Upper lobe of right lung (tissue), 1 donor: ENCODE results near the gene CSH2. TPM values are rescaled to one million over a fixed set of nuclear protein-coding genes. Genes with fewer than 3 reads are reported as not detected.
"Not testable (repeated sequence)": the region's sequence is repeated elsewhere in the genome, so short reads cannot be mapped to it uniquely, and the experiment has no call there.

Source experiments
- ATAC-seq: fragments of 200-7000 bp; cut with Tn5 transposase; one replicate; pipeline ENCODE4 v1.9.1; 2020; ENCODE audit warnings: mild to moderate bottlenecking, moderate library complexity
- DNase-seq: peaks from one replicate; pipeline ENCODE4 v3.0.0-alpha.2; 2020
- H3K27ac ChIP-seq: fragments of 200-600 bp; one replicate; pipeline ENCODE4 v1.8.0; 2022
- H3K27me3 ChIP-seq: fragments of 200-600 bp; one replicate; pipeline ENCODE4 v1.8.0; 2022; ENCODE audit warnings: mild to moderate bottlenecking
- H3K36me3 ChIP-seq: fragments of 200-600 bp; one replicate; pipeline ENCODE4 v1.8.0; 2022
- H3K4me1 ChIP-seq: fragments of 200-600 bp; one replicate; pipeline ENCODE4 v1.8.0; 2022
- H3K4me3 ChIP-seq: fragments of 200-600 bp; one replicate; pipeline ENCODE4 v1.8.0; 2022; ENCODE audit warnings: mild to moderate bottlenecking
- H3K9me3 ChIP-seq: fragments of 200-600 bp; one replicate; pipeline ENCODE4 v1.8.0; 2022
- CTCF ChIP-seq: fragments of 200-600 bp; IDR thresholded peaks from one replicate; pipeline ENCODE4 v1.8.0; 2022; ENCODE audit warnings: antibody characterized with exemption
- intact Hi-C: fragments of 100-400 bp; cut with DNase I; formaldehyde crosslinking; loops from one replicate; pipeline ENCODE4 v1.11.0; 2022
- total RNA-seq: library from RNA; stranded (reverse); fragmentation: NEBNext Ultra II Directional; extraction: Animal tissue kit (Norgen Biotek cat#: 25700); gene quantifications from one replicate; pipeline ENCODE4 v1.2.1, GENCODE V29; 2021
- donor health status: DM: no; HTN: yes; CAD: no; lungs with severe emphysema.

CSH2 gene
- total RNA-seq, 1 donor from 2014 or later, result not detected

- H3K4me3 ChIP-seq, result not testable (repeated sequence)
- peak; percentile 70 for ATAC-seq
These were observed 33.8 kb upstream of the CSH2 start for GRCh38 chr17:63907161-63907778.

GRCh38 chr17:63904796-63905195 is 31.3 kb upstream of the CSH2 start:
- H3K4me1 ChIP-seq, H3K27ac ChIP-seq, H3K27me3 ChIP-seq, ATAC-seq, H3K36me3 ChIP-seq, H3K9me3 ChIP-seq, intact Hi-C loops, H3K4me3 ChIP-seq: not testable (repeated sequence)
- DNase-seq, result peak; percentile 1

More at GRCh38 chr17:63907161-63907778, 33.8 kb upstream of the CSH2 start:
- intact Hi-C loops, H3K27me3 ChIP-seq, H3K27ac ChIP-seq, H3K36me3 ChIP-seq, H3K9me3 ChIP-seq, H3K4me1 ChIP-seq: not testable (repeated sequence)
- DNase-seq, result peak; percentile 18
- peak; percentile 14 for TF ChIP-seq CTCF

GRCh38 chr17:63903787-63904201 is 30.3 kb upstream of the CSH2 start:
- H3K4me1 ChIP-seq, DNase-seq, H3K4me3 ChIP-seq, intact Hi-C loops, H3K27me3 ChIP-seq, H3K27ac ChIP-seq, H3K36me3 ChIP-seq, H3K9me3 ChIP-seq: not testable (repeated sequence)
- ATAC-seq, result peak; percentile 70
- TF ChIP-seq CTCF, result peak; percentile 44

- H3K36me3 ChIP-seq, H3K27ac ChIP-seq, H3K4me1 ChIP-seq, H3K9me3 ChIP-seq, H3K27me3 ChIP-seq, intact Hi-C loops, H3K4me3 ChIP-seq, ATAC-seq: not testable (repeated sequence)
- DNase-seq, result peak; percentile 5
These were observed 28.5 kb upstream of the CSH2 start for GRCh38 chr17:63901971-63902370.

GRCh38 chr17:63898899-63899798 is 25.7 kb upstream of the CSH2 start:
- intact Hi-C loops, ATAC-seq, H3K4me3 ChIP-seq, H3K9me3 ChIP-seq, H3K27ac ChIP-seq, H3K4me1 ChIP-seq, H3K27me3 ChIP-seq, H3K36me3 ChIP-seq: not testable (repeated sequence)
- peak; percentile 44 for DNase-seq

GRCh38 chr17:63896524-63897354 is 23.3 kb upstream of the CSH2 start, which contains the start of gene CSH1:
Gene CSH1 (minus strand): TSS chr17:63896574. CDS start chr17:63896511, 63 bp downstream.
- H3K9me3 ChIP-seq, H3K4me3 ChIP-seq, H3K4me1 ChIP-seq, H3K27ac ChIP-seq, H3K36me3 ChIP-seq, intact Hi-C loops, ATAC-seq, H3K27me3 ChIP-seq: not testable (repeated sequence)
- peak; percentile 48 for DNase-seq

- H3K9me3 ChIP-seq, H3K36me3 ChIP-seq, H3K27me3 ChIP-seq, intact Hi-C loops, H3K4me1 ChIP-seq, H3K4me3 ChIP-seq, H3K27ac ChIP-seq, ATAC-seq: not testable (repeated sequence)
- DNase-seq, result peak; percentile 25
These were observed 21.3 kb upstream of the CSH2 start for GRCh38 chr17:63894821-63895220.

GRCh38 chr17:63894021-63894420 is 20.5 kb upstream of the CSH2 start:
- H3K27me3 ChIP-seq, intact Hi-C loops, H3K9me3 ChIP-seq, ATAC-seq, H3K4me1 ChIP-seq, H3K27ac ChIP-seq, H3K36me3 ChIP-seq, H3K4me3 ChIP-seq: not testable (repeated sequence)
- DNase-seq, result peak; percentile 11

- H3K4me3 ChIP-seq, ATAC-seq, DNase-seq, H3K27ac ChIP-seq, H3K36me3 ChIP-seq, intact Hi-C loops, H3K27me3 ChIP-seq, H3K9me3 ChIP-seq, H3K4me1 ChIP-seq: not testable (repeated sequence)
These were observed 19.0 kb upstream of the CSH2 start for GRCh38 chr17:63892316-63893037.
